CD4-positive, alpha-beta T cell treated with Interleukin-21 for 1 hour (primary cell): ENCODE data around the gene SLC22A5.
"Not testable (repeated sequence)": the region's sequence is repeated elsewhere in the genome, so short reads cannot be mapped to it uniquely, and the experiment has no call there.

Experiments used
- DNase-seq: peaks from one replicate; pipeline ENCODE4 v3.0.0-alpha.2; 2020

SLC22A5 gene

GRCh38 chr5:132428484-132429462, 59.3 kb downstream of the SLC22A5 start:
- no peak for DNase-seq

- no peak for DNase-seq
Observed at GRCh38 chr5:132429463-132430440, 60.2 kb downstream of the SLC22A5 start.

GRCh38 chr5:132430746-132431145, 61.2 kb downstream of the SLC22A5 start:
- DNase-seq = no peak

DNA sequence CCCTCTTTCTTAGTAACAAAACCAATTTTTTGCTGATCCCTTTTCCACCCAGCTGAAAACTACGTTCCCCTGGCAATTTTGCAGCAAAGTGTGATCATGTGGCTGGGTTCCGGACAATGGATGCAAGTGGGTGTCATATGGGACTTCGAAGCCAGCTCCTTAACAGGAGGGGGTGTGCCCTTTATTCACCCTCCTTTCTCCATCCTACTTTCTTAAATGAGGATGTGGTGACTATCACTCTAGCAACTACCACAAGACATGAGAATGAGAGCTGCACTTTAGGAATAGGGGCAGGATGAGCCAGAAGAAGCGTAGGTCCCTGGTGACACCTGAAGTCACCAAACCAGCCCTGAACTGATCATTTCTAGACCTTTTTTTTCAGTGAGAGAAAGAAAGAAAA, 62.1 kb downstream of the SLC22A5 start:
- DNase-seq = no peak

- DNase-seq = no peak
Observed at GRCh38 chr5:132433141-132433540, 63.6 kb downstream of the SLC22A5 start.

GRCh38 chr5:132434416-132435286, 65.1 kb downstream of the SLC22A5 start:
- DNase-seq = no peak

DNA sequence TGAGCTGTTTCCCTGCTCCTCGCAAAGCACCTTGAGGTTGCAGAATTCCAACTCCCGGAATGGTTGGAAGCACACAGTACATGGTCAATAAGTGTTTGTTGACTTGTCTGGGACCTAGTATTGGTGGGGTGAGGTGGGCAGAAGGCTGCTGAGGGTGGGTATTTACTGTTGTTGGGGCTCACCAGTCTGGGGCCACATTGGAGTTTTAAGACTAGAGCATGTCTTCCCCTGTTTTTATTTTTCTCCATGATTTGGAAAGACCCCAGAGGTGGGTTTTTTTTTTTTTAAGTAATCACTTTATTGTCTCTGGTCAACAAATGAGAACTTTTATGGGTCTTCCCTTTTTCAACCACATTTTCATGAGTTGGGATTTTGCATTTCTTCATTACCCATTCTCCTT, 65.9 kb downstream of the SLC22A5 start:
- DNase-seq = no peak

DNA sequence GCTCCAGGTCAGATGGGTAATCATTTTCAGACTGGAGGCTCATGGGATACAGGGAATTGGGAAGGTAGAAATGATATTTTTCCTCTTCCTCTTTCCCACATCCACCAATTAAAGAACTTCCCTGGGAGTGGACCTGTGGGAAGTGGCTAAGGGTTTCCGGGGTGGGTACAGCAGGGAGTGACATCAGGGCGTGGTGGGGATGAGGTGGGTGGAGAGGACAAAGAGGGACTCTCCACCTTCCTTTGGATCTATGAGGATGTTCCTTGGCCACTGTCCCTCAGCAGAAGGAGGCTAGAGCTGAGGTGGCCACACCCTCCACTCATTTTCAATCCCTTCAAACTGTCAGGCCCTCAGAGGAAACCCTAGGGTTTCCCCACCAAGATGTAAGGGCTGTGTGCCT, 66.4 kb downstream of the SLC22A5 start:
- no peak for DNase-seq

- DNase-seq = no peak
Observed at GRCh38 chr5:132436936-132437335, 67.4 kb downstream of the SLC22A5 start.

- peak; percentile 71 for DNase-seq
Observed at GRCh38 chr5:132437604-132438266, 68.2 kb downstream of the SLC22A5 start.

- not testable (repeated sequence) for DNase-seq
Observed at GRCh38 chr5:132438267-132438645, 68.7 kb downstream of the SLC22A5 start.

- no peak for DNase-seq
Observed at GRCh38 chr5:132438917-132439316, 69.4 kb downstream of the SLC22A5 start.

DNA sequence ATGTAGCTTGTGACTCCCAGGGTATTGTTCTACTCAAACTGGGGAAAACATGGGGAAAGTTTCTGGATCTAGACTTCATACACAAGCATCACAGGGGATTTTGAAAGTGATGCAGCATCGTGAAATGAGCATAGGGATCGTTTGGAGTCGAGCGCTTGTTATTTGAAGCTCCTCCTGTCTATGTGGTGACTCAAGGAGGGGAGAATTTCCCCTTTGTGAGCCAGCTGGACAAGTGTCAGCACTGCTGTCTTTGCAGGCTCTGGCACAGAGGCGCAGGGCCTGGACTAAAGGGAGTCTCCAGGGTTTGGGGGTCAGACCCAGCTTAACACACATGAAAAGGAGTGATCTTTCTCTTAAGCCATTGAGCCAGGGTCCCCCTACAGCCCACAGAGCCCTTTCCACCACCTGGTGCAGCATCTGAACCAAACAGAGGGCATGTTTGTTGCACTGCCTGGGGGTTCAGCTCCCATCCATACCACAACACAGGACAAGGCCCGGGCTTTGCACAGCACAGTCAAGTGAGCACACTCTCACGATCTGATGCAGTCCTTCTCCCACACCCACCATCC, 70.1 kb downstream of the SLC22A5 start:
- DNase-seq = no peak

- DNase-seq = no peak
Observed at GRCh38 chr5:132444061-132444460, 74.6 kb downstream of the SLC22A5 start.
